ENCODE results near the gene RPUSD4. TPM values are rescaled to one million over a fixed set of nuclear protein-coding genes. Genes with fewer than 3 reads are reported as not detected.

RPUSD4 gene
- total and polyA plus RNA-seq, 9 of the 15 experiments (the other 6 are each of a cell fraction or from before 2014, with no cell fraction given) = 27.4 to 56.2 (median 44.6) TPM

GRCh38 chr11:126211236-126212088 lies at the start of gene RPUSD4, which contains the start of gene FAM118B (continued):
- TF ChIP-seq VEZF1 (CRISPR knock-in tag; IDR thresholded peaks at IDR 0.05) = peak; percentile 81
- TF ChIP-seq ZNF79 (CRISPR knock-in tag; IDR thresholded peaks at IDR 0.05; ENCODE audit: low read depth) = no peak
- TF ChIP-seq ATF6 (CRISPR knock-in tag; IDR thresholded peaks at IDR 0.05) = peak; percentile 90; the same call in 1 of the 2 replicates
- peak; percentile 24; the same call in 1 of the 2 replicates for TF ChIP-seq LEF1 (IDR thresholded peaks at IDR 0.05)
- TF ChIP-seq PREB (CRISPR knock-in tag; IDR thresholded peaks at IDR 0.05) = 0 out of 2 replicates have a peak, but pooled peaks have one; percentile 36
- TF ChIP-seq RBM25 (IDR thresholded peaks at IDR 0.05; ENCODE audit: low read depth, low read length, severe bottlenecking) = no peak
- TF ChIP-seq CREB5 (CRISPR knock-in tag; IDR thresholded peaks at IDR 0.05) = no peak
- TF ChIP-seq FOXM1 (IDR thresholded peaks at IDR 0.05; ENCODE audit: low read depth) = no peak
- TF ChIP-seq FOXM1 (CRISPR knock-in tag; IDR thresholded peaks at IDR 0.05; ENCODE audit: low read depth) = 0 out of 2 replicates have a peak, but pooled peaks have one; percentile 41
- peak; percentile 91 for TF ChIP-seq MITF (IDR thresholded peaks at IDR 0.05)
- no peak for TF ChIP-seq RFX5 (IDR thresholded peaks at IDR 0.05; ENCODE audit: low read depth, low read length)
- TF ChIP-seq ZNF174 (CRISPR knock-in tag; IDR thresholded peaks at IDR 0.05) = no peak
- peak; percentile 100 for TF ChIP-seq USF2 (CRISPR knock-in tag; IDR thresholded peaks at IDR 0.05)
- TF ChIP-seq ZBTB43 (CRISPR knock-in tag; IDR thresholded peaks at IDR 0.05) = no peak
- TF ChIP-seq L3MBTL2 (IDR thresholded peaks at IDR 0.05) = peak; percentile 70
- no peak for TF ChIP-seq ZNF23 (CRISPR knock-in tag; IDR thresholded peaks at IDR 0.05)
- TF ChIP-seq ZNF311 (CRISPR knock-in tag; IDR thresholded peaks at IDR 0.05) = no peak

All from K562 (cell line).